ENCODE data around the gene SLC35G3.

GRCh38 chr17:35184274-35184673, 9.9 kb downstream of the SLC35G3 start:
- no peak for TF ChIP-seq ELF1 (IDR thresholded peaks at IDR 0.05)
- no peak for TF ChIP-seq CTCF (IDR thresholded peaks at IDR 0.05)
- TF ChIP-seq MAX (IDR thresholded peaks at IDR 0.05; ENCODE audit: low read depth) = no peak
- TF ChIP-seq POLR2AphosphoS5 (IDR thresholded peaks at IDR 0.05; ENCODE audit: low read depth, low read length) = no peak
- no peak for TF ChIP-seq TAF1 (IDR thresholded peaks at IDR 0.05; ENCODE audit: borderline replicate concordance, low read depth, low read length)
